Stimulated activated naive CD8-positive, alpha-beta T cell treated with anti-CD3 and anti-CD28 coated beads, Interleukin-15, Interleukin-2, amounts not matched to agents 100 ng/mL and 50 ng/mL, for 24 hours (primary cell): Measurements from ENCODE around the gene CDH13.

Experiments
- H3K27ac Mint-ChIP-seq: one replicate; pipeline ENCODE4 v1.8.0; 2021; ENCODE audit warnings: mild to moderate bottlenecking, mixed read lengths
- H3K27me3 Mint-ChIP-seq: one replicate; pipeline ENCODE4 v1.8.0; 2021; ENCODE audit warnings: mixed read lengths
- H3K36me3 Mint-ChIP-seq: one replicate; pipeline ENCODE4 v1.8.0; 2021; ENCODE audit warnings: low read depth, mixed read lengths
- H3K4me1 Mint-ChIP-seq: one replicate; pipeline ENCODE4 v1.8.0; 2021; ENCODE audit warnings: low read depth, mixed read lengths
- H3K4me3 Mint-ChIP-seq: one replicate; pipeline ENCODE4 v1.8.0; 2021; ENCODE audit warnings: mild to moderate bottlenecking, mixed read lengths
- H3K9me3 Mint-ChIP-seq: one replicate; pipeline ENCODE4 v1.8.0; 2021; ENCODE audit warnings: mixed read lengths

Gene CDH13

DNA sequence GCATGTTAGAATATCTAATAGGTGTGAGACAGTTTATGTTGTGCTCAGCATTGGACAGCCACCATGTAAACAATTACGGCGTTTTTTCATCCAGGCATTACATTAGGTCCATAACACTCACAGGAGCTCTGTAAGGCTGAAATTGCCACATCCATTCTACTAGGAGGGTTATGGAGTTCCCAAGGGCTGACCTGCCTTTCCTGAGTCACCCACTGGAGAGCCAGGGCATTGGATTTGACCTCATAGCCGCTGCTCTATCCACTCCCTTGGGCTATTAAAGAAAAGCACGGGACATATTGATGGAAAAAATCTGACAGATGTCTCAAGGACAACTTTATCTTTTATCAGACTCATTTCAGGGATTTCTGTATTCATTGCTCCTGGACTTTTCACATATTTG is 874.7 kb downstream of the CDH13 start:
- H3K27ac Mint-ChIP-seq = no peak overlapping the region
- no peaks in the 10 kb centered on the region for H3K36me3 Mint-ChIP-seq
- no peaks in the 10 kb centered on the region for H3K4me1 Mint-ChIP-seq
- H3K27me3 Mint-ChIP-seq = no peaks in the 10 kb centered on the region
- H3K9me3 Mint-ChIP-seq = peaks cover 10% of the 10 kb centered on the region
- H3K4me3 Mint-ChIP-seq = no peak overlapping the region

DNA sequence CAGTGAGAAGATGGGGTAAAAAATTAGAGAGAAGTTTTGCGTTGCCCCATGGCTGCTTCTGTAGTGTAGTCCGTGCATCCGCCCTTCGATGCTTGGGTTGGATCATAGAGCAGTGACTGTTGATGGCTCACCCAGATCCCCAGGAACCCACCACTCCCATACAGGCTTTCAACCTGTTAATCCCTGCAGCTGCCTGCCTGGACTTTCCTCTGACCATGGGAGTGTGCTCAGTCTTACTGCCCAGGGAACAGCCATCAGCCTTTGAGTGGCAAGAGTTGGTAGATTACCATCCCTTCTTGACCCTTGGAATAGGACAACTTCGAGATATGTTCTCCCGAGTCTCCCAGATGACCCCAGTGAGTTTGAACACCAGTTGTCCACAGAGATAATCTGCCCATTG is 881.5 kb downstream of the CDH13 start:
- H3K27ac Mint-ChIP-seq = no peak overlapping the region
- H3K4me1 Mint-ChIP-seq = no peaks in the 10 kb centered on the region
- no peaks in the 10 kb centered on the region for H3K27me3 Mint-ChIP-seq
- H3K4me3 Mint-ChIP-seq = no peak overlapping the region
- no peaks in the 10 kb centered on the region for H3K36me3 Mint-ChIP-seq
- H3K9me3 Mint-ChIP-seq = peaks cover under 1% of the 10 kb centered on the region

DNA sequence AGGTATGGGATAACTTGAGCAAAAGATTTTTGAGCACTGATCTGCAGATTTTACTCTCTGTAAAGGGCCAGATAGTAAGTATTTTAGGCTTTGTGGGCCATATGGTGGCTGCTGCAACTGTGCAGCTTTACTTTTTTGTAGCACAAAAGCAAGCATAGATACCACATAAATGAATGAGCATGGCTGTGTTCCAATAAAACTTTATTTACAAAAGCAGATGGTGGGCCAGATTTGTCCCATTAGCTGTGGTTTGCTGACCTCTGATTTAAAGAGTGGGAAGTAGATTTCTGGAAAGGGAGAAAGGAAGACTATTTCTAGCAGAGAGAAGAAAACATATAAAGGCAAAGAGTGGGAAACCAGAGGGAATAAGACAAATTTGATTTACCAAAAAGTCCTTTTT is 882.5 kb downstream of the CDH13 start:
- Mint-ChIP-seq H3K9me3 (no peaks in the 10 kb centered on the region), H3K36me3 (no peaks in the 10 kb centered on the region), H3K27me3 (no peaks in the 10 kb centered on the region), H3K27ac (no peak overlapping the region), H3K4me1 (no peaks in the 10 kb centered on the region), H3K4me3 (no peak overlapping the region)

DNA sequence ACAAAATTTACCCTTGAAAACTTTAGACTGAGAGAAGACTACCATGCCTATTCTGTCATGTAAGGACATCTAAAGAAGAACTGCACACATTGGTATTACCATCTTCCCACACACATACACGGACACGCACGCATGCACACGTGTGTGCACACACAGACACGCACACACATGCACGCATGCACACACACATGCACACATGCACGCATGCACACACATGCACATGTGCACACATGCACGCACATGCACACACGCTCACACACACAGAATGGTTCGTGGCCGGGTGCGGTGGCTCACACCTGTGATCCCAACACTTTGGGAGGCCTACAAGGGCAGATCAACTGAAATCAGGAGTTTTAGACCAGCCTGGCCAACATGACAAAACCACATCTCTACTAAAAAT is 884.1 kb downstream of the CDH13 start:
- peaks cover 1% of the 10 kb centered on the region for H3K9me3 Mint-ChIP-seq
- no peak overlapping the region for H3K27ac Mint-ChIP-seq
- no peaks in the 10 kb centered on the region for H3K4me1 Mint-ChIP-seq
- no peaks in the 10 kb centered on the region for H3K27me3 Mint-ChIP-seq
- H3K4me3 Mint-ChIP-seq = no peak overlapping the region
- H3K36me3 Mint-ChIP-seq = no peaks in the 10 kb centered on the region

DNA sequence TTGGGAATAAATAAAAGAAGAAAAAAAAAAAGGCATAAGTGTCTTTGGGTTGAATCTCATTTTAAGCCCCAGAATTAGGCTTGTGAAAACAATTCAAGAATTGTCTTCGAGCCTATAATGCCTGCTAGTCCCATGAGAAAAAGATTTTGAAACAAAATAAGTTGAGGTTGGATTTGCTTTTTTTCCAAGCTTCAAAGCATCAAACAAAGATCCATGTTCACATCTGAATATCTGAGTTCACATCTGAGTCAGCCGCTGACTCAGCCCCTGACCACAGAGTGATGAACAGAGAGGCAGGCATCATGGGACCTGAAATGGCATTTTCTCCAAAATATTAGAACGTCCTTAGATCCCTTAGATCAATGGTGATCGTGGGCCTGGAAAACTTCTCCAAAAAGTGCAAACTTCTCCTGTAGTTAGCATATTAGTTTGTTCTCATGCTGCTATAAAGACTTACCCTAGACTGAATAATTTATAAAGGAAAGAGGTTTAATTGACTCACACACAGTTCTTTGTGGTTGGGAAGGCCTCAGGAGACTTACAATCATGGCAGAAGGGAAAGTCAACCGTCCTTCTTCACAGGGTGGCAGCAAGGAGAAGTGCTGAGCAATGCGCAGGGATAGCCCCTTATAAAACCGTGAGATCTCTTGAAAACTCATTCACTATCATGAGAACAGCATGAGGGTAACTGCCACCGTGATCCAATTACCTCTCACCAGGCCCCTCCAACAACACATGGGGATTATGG is 886.4 kb downstream of the CDH13 start:
- Mint-ChIP-seq H3K9me3 (peaks cover 18% of the 10 kb centered on the region), H3K27me3 (no peaks in the 10 kb centered on the region), H3K36me3 (no peaks in the 10 kb centered on the region), H3K27ac (no peak overlapping the region), H3K4me1 (no peaks in the 10 kb centered on the region), H3K4me3 (no peak overlapping the region)

DNA sequence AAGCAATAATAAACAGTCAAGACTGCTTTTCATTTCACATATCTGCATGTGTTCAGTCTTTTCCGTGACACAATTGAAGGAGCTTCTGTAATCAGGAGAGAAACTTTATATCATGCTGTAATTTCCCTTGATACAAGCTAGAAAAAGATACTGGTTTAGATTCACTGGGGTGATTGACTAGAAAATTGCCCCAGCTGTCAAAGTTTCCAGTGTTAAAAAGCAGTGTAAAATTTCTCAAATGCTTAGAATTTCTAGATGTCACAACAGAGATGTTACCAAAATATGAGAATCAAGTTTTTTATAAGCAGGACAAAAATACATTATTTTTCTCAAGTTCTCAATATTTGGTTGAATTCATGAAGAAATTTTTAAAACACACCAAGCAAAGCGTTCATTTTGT is 888.6 kb downstream of the CDH13 start:
- no peaks in the 10 kb centered on the region for H3K27me3 Mint-ChIP-seq
- no peak overlapping the region for H3K27ac Mint-ChIP-seq
- no peaks in the 10 kb centered on the region for H3K36me3 Mint-ChIP-seq

DNA sequence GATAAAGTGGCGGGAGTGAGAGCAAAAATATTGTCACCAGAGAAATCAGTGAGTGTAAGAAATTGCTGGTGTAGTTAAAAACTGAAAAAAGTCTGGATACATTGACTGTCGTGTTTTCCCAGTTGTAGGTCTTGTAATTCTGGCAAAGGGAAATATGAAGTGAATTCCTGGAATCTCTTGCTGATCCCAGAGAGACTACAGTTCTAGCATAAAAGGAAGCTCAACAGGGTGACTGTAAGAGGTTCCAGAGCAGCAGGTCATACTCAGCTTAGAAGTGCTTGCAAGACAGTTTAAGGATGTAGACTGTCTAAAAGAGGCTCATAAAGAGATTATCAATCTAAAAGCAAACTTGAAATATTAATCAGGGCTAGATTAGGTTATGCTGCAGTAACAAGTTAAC is 890.2 kb downstream of the CDH13 start:
- H3K27me3 Mint-ChIP-seq = no peaks in the 10 kb centered on the region
- H3K4me3 Mint-ChIP-seq = no peak overlapping the region
- peaks cover 23% of the 10 kb centered on the region for H3K9me3 Mint-ChIP-seq
- no peaks in the 10 kb centered on the region for H3K36me3 Mint-ChIP-seq
- H3K27ac Mint-ChIP-seq = no peak overlapping the region
- H3K4me1 Mint-ChIP-seq = no peaks in the 10 kb centered on the region

More for the DNA sequence above, 888.6 kb downstream of the CDH13 start:
- H3K9me3 Mint-ChIP-seq = peaks cover 23% of the 10 kb centered on the region
- no peaks in the 10 kb centered on the region for H3K4me1 Mint-ChIP-seq
- no peak overlapping the region for H3K4me3 Mint-ChIP-seq

DNA sequence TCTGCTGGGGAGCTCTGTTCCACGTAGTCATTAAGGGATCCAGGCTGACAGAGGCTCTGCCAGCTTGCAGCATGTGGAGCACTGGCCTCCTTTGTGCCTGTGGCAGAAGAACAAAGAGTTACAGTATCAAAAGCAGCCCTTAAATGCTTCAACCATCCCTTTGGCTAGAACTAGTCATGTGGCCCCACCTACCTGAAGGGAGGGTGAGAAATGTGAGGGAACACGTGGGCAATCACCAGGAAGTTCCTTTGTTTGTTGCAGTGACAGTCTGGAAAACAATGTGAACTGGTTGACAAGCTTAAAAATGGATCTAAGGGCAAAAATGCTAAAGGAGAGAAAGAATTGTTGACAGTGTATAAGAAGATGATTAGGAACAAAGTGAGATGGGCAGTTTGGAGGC is 890.6 kb downstream of the CDH13 start:
- Mint-ChIP-seq H3K27me3 (no peaks in the 10 kb centered on the region), H3K36me3 (no peaks in the 10 kb centered on the region), H3K4me1 (no peaks in the 10 kb centered on the region), H3K27ac (no peak overlapping the region), H3K4me3 (no peak overlapping the region), H3K9me3 (peaks cover 23% of the 10 kb centered on the region)

DNA sequence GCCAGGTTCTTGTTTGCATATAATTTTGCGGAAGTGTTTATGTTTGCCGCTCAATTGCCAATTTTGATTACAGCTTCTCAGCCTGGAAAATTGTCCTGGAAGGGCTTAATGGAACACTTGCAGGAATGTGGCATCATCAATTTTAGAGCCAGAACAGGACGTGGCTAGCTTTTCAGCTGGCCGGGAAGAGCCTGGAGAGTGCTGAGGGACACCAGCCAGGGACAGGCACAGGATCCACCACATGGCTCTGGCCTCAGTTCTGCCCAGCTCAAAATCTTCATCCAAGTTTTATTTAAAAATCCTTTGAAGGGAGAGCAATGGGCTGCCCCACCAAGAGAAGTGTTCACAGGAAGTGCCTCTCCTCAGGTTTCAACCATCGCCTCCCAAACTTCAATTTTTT is 893.8 kb downstream of the CDH13 start:
- Mint-ChIP-seq H3K27ac (no peak overlapping the region), H3K36me3 (no peaks in the 10 kb centered on the region), H3K9me3 (peaks cover 23% of the 10 kb centered on the region), H3K27me3 (peaks cover 3% of the 10 kb centered on the region), H3K4me3 (no peak overlapping the region), H3K4me1 (no peaks in the 10 kb centered on the region)

DNA sequence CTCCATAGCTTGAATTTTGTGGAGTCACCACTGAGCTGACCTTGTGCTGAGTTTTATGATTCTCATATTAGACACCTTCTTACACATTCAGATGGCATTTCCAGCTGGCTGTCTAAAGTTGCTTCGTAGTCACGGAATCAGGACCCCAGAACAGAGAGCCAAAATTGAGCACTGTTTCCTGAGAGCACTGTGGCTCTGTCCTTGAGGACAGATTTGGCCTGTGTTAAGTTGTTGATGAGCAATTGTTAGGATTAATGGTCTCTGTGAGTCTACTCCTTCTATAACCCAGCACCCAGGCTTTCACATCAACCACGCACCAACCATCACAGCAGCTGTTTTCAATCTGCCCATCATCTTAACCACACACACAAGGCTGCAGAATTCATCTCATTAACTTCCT is 903.5 kb downstream of the CDH13 start:
- Mint-ChIP-seq H3K4me1 (no peaks in the 10 kb centered on the region), H3K4me3 (no peak overlapping the region), H3K9me3 (peaks cover 10% of the 10 kb centered on the region), H3K27me3 (peaks cover 4% of the 10 kb centered on the region), H3K36me3 (no peaks in the 10 kb centered on the region), H3K27ac (no peak overlapping the region)

DNA sequence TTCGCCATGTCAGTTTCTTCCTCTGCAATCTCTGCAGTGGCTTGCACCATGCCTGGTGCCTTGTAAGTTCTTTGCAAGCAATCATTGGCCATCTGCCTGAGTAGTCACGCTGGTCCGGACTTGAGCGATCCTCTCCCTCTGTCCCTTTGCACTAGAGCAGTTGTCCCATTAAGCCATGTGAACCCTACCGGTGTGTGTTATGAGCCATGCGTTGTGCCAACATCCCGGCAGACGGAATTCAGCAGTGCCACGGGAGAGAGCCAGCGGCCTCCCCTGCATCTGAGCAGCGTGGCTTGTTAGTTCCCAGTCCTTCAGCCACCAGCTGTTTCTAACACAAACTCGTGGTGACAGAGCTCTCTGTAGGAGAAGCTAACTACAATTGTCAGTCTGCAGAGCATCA is 905.9 kb downstream of the CDH13 start:
- Mint-ChIP-seq H3K27ac (no peak overlapping the region), H3K4me1 (no peaks in the 10 kb centered on the region), H3K36me3 (no peaks in the 10 kb centered on the region), H3K9me3 (peaks cover 19% of the 10 kb centered on the region), H3K4me3 (no peak overlapping the region), H3K27me3 (peaks cover 4% of the 10 kb centered on the region)

DNA sequence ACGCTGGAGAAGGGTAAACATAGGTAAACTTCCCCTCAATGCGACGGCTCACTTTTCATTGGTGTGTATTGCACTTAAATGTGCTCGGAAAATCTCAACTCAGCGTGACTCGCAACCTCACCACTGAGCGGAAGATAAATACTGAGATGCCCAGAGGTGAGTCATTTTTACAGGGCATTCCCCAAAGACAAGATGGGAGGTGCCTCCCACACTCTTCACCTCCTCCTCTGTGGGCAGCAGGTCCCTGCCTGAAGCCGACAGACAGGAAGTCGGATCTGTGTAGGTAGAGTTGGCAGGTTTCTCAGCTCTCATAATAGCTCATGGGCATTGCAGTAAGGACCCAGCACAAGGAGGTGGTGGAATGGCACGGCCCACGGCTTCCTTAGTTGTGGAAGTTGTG is 906.4 kb downstream of the CDH13 start:
- Mint-ChIP-seq H3K27ac (no peak overlapping the region), H3K4me1 (no peaks in the 10 kb centered on the region), H3K4me3 (no peak overlapping the region), H3K36me3 (no peaks in the 10 kb centered on the region), H3K9me3 (peaks cover 19% of the 10 kb centered on the region), H3K27me3 (peaks cover 4% of the 10 kb centered on the region)

DNA sequence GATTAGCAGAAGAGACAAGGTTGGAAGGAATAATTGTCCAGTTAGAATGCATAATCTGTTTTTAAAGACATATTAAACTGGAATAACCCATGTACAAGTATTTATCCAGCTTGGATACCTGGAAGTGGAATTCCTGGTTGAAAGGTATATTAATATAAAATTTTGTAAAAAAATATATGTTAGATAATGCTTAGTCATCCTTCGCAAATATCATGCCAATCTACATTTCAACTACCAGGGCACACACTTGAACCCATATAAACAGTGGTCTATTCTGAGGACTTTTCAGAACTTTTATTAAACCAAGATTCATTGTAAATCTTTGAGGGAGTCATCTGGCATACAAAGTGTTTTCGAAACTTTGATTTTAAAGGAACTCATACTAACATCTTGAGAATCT is 911.9 kb downstream of the CDH13 start:
- peaks cover 18% of the 10 kb centered on the region for H3K9me3 Mint-ChIP-seq

DNA sequence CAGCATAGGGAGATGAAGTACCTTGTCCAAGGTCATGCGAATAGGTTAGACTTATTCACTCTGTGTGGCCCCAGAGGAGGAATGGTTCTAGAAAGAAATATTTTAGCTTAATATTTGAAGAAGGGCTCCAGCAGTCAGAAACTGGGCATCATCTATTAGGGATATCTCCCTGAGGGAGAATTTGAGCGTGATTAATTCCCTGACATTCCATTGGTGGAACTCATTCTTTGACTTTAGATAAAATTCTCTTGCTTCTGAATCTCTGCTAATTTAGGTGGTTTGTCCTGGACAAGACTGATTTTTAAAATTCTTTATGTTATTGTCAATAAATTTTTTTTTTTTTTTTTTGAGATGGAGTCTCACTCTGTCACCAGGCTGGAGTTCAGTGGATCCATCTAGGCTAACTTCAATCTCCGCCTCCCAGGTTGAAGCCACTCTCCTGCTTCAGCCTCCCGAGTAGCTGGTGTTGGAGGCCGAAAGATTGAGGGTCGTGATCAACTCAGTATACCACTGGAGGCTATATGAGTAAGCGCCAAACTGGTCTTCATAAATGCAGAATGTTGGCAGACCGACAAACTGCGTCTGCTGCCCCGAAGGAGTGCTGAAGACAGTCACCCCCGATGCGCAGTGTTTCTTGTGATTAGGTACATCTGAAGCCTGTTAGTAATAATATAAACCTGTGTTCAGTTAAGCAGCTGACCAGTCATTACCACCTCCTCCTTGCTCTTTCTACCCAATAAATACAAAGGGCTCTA is 913.1 kb downstream of the CDH13 start:
- H3K36me3 Mint-ChIP-seq = no peaks in the 10 kb centered on the region
- H3K4me3 Mint-ChIP-seq = no peak overlapping the region
- H3K4me1 Mint-ChIP-seq = no peaks in the 10 kb centered on the region
- no peak overlapping the region for H3K27ac Mint-ChIP-seq
- H3K27me3 Mint-ChIP-seq = no peaks in the 10 kb centered on the region
- peaks cover 16% of the 10 kb centered on the region for H3K9me3 Mint-ChIP-seq

More for the DNA sequence above, 911.9 kb downstream of the CDH13 start:
- Mint-ChIP-seq H3K27me3 (no peaks in the 10 kb centered on the region), H3K4me1 (no peaks in the 10 kb centered on the region), H3K4me3 (no peak overlapping the region), H3K36me3 (no peaks in the 10 kb centered on the region), H3K27ac (no peak overlapping the region)

DNA sequence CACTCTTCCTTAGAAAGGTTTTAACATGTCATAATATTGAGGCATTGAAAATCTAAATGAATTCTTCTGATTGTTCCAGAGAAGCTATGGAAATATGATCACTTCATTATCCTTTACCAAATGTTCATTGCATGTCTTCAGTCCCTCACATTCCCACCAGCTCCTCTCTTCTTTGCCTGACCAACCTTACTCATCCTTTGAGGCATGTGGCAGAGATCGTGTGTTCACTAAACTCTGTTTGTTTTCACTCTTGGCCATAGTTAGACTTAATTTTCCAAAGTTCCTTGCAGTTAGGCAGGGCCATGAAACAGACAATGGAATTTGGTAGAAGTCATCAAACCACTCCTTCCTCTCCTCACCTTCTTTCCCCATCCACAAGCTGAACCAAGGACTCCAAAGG is 914.5 kb downstream of the CDH13 start:
- Mint-ChIP-seq H3K4me1 (no peaks in the 10 kb centered on the region), H3K9me3 (peaks cover 12% of the 10 kb centered on the region), H3K4me3 (no peak overlapping the region), H3K27ac (no peak overlapping the region), H3K36me3 (no peaks in the 10 kb centered on the region), H3K27me3 (no peaks in the 10 kb centered on the region)

DNA sequence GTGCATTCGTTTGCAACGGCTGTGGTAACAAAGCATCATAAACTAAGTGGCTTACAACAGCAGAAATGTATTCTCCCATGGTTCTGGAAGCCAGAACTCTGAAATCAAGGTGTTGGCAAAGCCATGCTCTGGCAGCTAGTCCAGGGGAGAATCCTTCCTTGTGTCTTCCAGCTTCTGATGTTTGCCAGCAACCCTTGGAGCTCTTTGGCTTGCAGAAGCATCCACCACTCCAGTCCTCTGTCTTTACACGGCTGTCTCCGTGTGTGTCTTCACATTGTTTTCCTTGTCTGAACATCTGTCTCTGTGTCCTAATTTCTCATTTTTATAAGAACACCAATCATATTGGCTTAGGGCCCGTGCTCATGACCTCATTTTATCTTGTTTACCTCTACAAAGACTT is 915.7 kb downstream of the CDH13 start:
- Mint-ChIP-seq H3K36me3 (no peaks in the 10 kb centered on the region), H3K4me1 (no peaks in the 10 kb centered on the region), H3K27me3 (no peaks in the 10 kb centered on the region), H3K4me3 (no peak overlapping the region), H3K9me3 (peaks cover 9% of the 10 kb centered on the region), H3K27ac (no peak overlapping the region)
